ENCODE data around the gene DCTN2.

Gene DCTN2

DNA sequence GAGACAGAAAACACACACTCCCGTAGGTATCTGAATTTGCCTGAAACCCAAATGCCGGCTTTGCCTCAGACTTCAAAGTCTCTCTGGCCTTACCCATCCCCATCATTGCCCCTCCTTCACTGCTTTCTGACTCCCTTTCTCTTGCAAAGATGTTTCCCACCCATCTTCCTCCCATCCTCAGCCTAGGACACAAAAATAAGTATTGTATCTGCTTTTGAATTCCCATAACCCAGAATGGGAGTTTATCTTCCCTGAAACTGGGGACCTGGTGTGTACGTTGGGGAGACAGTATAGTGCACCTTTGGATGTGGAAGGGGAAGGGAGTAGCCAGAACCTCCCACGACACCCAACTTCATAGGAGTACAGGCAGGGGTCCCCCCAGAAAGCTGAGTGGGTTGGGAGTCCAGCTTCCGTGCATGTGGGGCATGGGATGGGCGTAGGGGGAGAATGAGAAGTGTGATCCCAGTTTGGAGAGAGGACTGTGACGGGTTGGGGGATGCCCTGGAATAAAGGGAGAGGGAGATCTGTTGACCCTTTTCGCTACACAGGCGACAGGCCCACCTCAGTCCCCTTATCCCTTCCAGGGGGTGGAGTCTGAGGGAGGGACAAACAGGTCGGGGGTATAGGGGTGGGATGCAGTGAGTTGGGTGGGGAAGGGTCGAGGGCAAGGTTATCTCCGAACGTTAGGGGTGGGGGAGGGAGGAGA lies 2.4 kb upstream of the DCTN2 start:
- no peak for DNase-seq

DNA sequence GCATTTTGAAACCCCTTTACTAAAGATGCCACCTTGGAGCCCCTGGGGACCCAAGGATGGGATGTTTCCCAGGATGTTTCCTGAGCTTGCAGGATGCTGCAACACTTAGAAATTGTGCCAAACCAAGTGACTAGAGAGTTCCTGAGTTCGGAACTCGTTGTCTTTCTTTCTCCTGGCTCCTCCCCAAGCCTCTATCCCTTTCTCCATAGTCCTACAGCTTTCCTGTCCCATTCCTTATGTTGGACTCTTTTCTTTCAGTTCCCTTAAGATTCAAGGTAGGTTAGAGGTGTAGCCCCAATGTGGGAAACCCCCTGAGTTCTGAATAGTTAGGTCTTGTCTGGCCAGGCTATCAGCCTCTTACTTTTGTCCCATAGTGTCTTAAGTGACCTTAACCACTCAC lies 1.5 kb upstream of the DCTN2 start:
- DNase-seq = no peak

GRCh38 chr12:57548013-57548315 lies 972 bp upstream of the DCTN2 start:
- DNase-seq = no peak

DNA sequence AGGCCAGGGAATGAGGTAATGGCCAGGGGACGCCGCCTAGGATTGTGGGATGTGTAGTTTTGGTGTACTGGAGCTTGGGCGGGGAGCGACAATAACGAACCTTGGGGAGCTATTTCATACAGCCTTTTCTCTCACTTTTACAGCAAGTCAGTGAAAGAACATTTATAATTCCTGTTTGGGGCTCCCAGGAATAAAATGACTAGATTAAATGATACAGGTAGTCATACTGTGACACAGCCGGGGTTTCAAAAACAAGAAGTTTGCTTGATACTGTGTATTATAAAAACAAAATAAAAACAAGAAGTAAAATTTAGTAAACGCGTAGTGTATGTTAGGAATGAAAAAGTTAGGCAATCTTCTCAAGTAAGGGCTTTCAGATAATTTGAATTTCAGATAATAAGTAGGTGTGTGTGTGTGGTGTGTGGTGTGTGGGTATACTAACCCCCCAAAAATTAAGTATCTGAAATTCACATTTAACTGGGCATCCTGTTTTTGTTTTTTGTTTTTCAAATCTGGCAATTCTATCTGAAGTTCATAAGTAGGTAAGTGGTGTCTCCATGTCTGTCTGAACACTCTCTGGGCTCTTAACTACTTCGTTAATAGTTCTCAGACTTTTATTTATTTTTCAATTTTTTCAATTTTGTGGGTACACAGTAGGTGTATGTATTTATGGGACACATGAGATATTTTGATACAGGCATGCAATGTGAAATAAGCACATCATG lies 458 bp upstream of the DCTN2 start:
- DNase-seq = no peak

- DNase-seq = no peak
Observed at GRCh38 chr12:57545809-57546437, 1.1 kb downstream of the DCTN2 start.

- no peak for DNase-seq
Observed at GRCh38 chr12:57543581-57543980, 3.4 kb downstream of the DCTN2 start.

- DNase-seq = no peak
Observed at GRCh38 chr12:57541717-57542116, 5.3 kb downstream of the DCTN2 start.

DNA sequence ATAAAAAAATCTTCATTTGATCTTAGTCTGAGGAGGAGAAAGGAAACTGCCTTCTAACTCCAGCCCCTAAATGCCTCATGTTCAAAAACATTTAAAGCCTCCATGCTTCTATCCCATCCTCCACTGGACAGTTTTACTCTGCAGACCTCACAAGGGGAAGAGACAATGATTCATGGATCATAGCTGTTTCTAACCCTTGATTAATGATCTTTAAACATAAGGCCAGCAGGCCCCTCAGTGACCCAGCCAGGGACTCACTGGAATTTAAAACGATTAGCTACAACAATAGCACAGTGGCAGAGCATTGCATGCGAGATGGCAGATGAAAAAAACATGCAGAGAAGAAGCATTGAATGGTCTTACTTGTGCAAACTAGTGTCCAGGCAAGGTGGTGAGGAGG lies 6.0 kb downstream of the DCTN2 start:
- no peak for DNase-seq

DNA sequence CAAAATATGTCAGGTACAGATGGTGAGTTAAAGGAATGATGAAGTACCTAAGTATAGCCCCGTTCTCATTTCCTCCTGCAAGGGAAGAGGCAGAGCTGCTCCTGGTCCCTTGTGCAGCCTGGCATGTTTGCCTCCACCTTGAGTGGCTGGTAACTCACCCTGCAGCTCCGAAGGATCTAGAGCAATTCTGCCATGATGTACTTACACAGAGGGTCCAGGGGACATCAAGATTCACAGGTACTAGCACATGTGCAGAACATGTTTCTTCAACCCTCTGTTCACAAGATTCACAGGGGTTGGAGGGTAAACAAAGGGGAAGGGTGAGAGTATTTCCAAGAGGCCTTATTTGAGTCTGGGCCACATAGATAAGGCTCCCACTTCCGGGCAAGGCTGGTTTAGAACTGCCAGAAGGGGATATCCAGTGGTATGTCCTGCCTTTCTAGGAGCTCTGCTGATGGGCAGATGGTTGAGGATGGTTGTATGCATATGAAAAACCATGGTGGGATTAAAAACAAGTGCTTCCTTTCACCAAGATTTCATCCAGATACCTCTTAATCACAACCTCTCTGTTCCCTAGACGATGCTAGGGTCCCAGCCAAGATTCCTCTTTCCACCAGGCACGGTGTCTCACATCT lies 7.7 kb downstream of the DCTN2 start:
- no peak for DNase-seq

- DNase-seq = no peak
Observed at GRCh38 chr12:57536597-57536942, 10.4 kb downstream of the DCTN2 start.

- DNase-seq = no peak
Observed at GRCh38 chr12:57535764-57536596, 11.0 kb downstream of the DCTN2 start.

GRCh38 chr12:57534991-57535543 lies 11.9 kb downstream of the DCTN2 start:
- no peak for DNase-seq

- DNase-seq = no peak
Observed at GRCh38 chr12:57534250-57534649, 12.7 kb downstream of the DCTN2 start.

- no peak for DNase-seq
Observed at GRCh38 chr12:57533108-57533507, 13.9 kb downstream of the DCTN2 start.

GRCh38 chr12:57531836-57532235 lies 15.2 kb downstream of the DCTN2 start:
- DNase-seq = no peak

DNA sequence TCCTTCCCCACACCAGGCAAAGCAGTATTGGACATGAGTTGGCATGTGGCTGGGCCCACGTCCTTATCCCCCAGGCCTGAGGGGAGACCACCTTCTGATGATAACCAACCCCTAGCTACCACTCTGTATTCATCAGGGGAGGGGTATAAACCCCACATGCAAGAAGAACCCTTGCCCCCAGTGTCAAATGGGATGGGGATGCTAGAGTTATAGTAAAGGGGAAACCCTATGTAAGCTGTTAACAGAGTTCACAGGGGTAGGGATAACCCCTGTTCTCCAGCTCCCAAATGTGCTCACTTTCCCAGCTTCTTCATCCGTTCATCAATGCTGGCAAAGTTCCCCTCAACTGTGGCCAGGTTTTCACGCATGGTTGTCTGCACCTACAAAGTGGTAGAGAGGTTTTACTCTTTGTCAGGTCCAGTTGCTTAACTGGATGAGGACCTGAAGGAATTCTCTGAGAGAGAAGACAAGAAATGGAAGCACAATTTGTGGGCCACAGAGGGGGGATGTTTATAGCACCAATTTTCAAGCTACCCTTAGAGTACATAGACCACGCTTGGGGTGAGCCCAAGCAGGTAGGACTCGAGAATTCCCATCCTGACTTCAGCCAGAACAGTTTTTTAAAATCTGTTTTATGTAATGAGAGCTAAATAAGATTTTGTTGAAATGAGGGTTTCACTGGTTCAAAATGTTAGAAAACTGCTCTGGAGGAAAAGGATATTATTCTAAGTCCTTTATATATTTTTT lies 16.4 kb downstream of the DCTN2 start:
- DNase-seq = no peak

DNA sequence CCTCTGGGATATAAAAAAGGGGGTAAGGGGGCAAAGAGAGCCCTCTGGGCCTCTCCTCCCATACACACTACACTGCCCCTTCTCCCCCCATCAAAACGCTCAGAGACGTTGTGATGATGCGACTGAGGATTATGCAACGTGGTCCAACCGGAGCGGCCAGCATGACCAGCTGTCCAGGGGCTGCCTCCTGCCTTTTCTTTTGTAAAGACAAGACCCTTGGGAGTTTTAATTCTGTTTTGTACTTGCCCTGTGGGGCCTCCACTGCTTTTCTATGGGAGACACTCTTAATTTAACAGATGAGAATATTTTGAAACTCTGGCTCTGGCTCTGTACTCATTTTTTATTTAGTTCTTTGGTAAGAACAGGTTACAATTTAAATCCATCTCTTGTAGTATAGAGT lies 17.2 kb downstream of the DCTN2 start:
- DNase-seq = no peak

DNA sequence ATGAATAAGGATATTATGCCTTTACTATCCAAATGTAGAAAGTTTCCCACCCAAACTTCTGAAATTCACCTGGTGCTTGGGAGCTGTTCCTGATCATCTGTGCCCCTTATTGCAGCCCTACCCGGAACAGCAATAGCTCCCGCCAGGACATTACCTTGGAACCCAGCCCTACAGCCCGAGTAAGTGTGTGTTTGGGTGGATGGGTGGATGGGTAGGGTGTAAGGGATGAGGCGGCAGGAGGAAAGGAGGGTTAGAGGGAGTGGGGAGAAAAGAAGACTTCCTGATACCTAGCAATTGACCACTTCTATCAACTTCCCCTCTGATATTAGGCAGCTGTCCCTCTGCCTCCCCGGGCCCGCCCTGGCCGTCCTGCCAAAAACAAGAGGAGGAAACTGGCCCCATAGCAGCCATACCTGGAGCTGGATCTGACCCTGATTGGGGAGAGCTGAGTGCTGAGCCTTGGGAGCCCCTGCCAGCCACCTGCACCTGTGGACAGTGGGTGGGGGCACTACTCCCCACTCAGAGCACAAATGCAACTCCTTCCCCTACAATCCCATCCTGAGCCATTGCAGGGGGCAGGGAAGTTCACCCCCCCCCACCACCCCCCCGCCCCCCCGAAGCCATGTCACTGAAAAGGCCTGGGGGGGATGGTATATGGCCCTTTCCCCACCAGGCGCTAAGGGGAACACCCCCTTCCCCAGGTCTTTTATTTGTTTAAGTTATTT lies 18.0 kb downstream of the DCTN2 start:
- no peak for DNase-seq

DNA sequence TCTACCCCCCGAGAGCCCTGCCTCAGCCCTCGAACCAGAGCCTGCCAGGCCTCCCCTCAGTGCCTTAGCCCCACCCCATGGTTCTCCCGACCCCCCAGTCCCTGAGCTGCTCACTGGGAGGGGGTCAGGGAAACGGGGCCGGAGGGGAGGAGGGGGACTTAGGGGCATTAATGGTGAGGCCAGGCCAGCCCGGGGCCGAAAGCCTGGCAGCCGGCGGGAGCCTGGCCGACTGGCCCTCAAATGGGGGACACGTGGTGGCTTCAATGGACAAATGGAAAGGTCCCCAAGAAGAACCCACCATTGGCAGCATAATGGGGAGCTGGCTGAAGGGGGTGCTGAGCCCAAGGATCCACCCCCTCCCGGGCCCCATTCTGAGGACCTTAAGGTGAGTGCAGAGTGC lies 18.8 kb downstream of the DCTN2 start:
- DNase-seq = no peak

DNA sequence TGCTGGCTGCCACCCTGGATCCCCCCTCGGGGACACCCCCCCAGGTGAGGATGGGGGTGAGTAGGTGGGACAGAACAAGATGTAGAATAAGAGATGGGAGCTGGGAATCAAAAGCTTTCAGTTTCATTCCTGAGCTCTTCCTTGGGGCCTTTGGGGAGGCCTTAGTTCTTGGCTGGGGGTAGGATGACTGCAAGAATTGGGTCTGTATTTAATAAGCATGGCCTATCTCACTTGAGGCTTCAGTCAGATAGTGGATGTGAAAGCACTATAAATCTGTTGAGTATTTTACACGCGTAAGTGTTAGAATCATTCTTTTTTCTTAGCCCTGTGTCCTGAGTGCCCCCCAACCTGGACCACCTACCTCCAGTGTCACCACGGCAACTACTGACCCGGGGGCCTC lies 19.8 kb downstream of the DCTN2 start:
- DNase-seq = no peak

- DNase-seq = no peak
Observed at GRCh38 chr12:57526477-57527126, 20.4 kb downstream of the DCTN2 start.

All from suppressor macrophage treated with lipopolysaccharide for 4 hours (primary cell).